ENCODE results near the gene MAP3K7CL.

The MAP3K7CL gene

GRCh38 chr21:29193072-29193471, 62.6 kb downstream of the MAP3K7CL start:
- TF ChIP-seq SIN3A (IDR thresholded peaks at IDR 0.05; ENCODE audit: borderline replicate concordance, insufficient read depth, low read length) (no peak), TAF1 (IDR thresholded peaks at IDR 0.05; ENCODE audit: borderline replicate concordance, insufficient read depth, low read length) (no peak), REST (IDR thresholded peaks at IDR 0.05; ENCODE audit: insufficient read depth in 1 of 2, low read depth in 2 of 2, low read length in 2 of 2) (no peak), FOXP2 (optimal IDR thresholded peaks at IDR 0.05; ENCODE audit: borderline replicate concordance, extremely low read depth, extremely low read length, insufficient read depth) (no peak), POLR2AphosphoS5 (IDR thresholded peaks at IDR 0.05; ENCODE audit: low read depth, low read length) (no peak)

- TF ChIP-seq POLR2AphosphoS5 (IDR thresholded peaks at IDR 0.05; ENCODE audit: low read depth, low read length) (no peak), FOXP2 (optimal IDR thresholded peaks at IDR 0.05; ENCODE audit: borderline replicate concordance, extremely low read depth, extremely low read length, insufficient read depth) (no peak), TAF1 (IDR thresholded peaks at IDR 0.05; ENCODE audit: borderline replicate concordance, insufficient read depth, low read length) (no peak), SIN3A (IDR thresholded peaks at IDR 0.05; ENCODE audit: borderline replicate concordance, insufficient read depth, low read length) (no peak), REST (IDR thresholded peaks at IDR 0.05; ENCODE audit: insufficient read depth in 1 of 2, low read depth in 2 of 2, low read length in 2 of 2) (no peak)
Measured at GRCh38 chr21:29193901-29194300, 63.5 kb downstream of the MAP3K7CL start.

GRCh38 chr21:29194342-29194741, 63.9 kb downstream of the MAP3K7CL start:
- TF ChIP-seq SIN3A (IDR thresholded peaks at IDR 0.05; ENCODE audit: borderline replicate concordance, insufficient read depth, low read length) (no peak), FOXP2 (optimal IDR thresholded peaks at IDR 0.05; ENCODE audit: borderline replicate concordance, extremely low read depth, extremely low read length, insufficient read depth) (no peak), REST (IDR thresholded peaks at IDR 0.05; ENCODE audit: insufficient read depth in 1 of 2, low read depth in 2 of 2, low read length in 2 of 2) (no peak), TAF1 (IDR thresholded peaks at IDR 0.05; ENCODE audit: borderline replicate concordance, insufficient read depth, low read length) (no peak), POLR2AphosphoS5 (IDR thresholded peaks at IDR 0.05; ENCODE audit: low read depth, low read length) (no peak)

GRCh38 chr21:29194847-29195246, 64.4 kb downstream of the MAP3K7CL start:
- TF ChIP-seq REST (IDR thresholded peaks at IDR 0.05; ENCODE audit: insufficient read depth in 1 of 2, low read depth in 2 of 2, low read length in 2 of 2), result no peak
- no peak for TF ChIP-seq SIN3A (IDR thresholded peaks at IDR 0.05; ENCODE audit: borderline replicate concordance, insufficient read depth, low read length)
- TF ChIP-seq FOXP2 (optimal IDR thresholded peaks at IDR 0.05; ENCODE audit: borderline replicate concordance, extremely low read depth, extremely low read length, insufficient read depth), result no peak
- TF ChIP-seq POLR2AphosphoS5 (IDR thresholded peaks at IDR 0.05; ENCODE audit: low read depth, low read length), result no peak
- no peak for TF ChIP-seq TAF1 (IDR thresholded peaks at IDR 0.05; ENCODE audit: borderline replicate concordance, insufficient read depth, low read length)
